H1 (cell line): ENCODE measurements around the gene CNTF. TPM values are rescaled to one million over a fixed set of nuclear protein-coding genes. Genes with fewer than 3 reads are reported as not detected.

Experiments
- CTCF ChIA-PET: fragments of 300-600 bp; sonication (Branson Sonifier 250); formaldehyde crosslinking; loops from one replicate; lab custom pipeline; 2021; ENCODE audit not compliant: partially characterized antibody; lab: Charles Lee
- POLR2A ChIA-PET: fragments of 300-600 bp; sonication (Branson Sonifier 250); formaldehyde crosslinking; loops from one replicate; lab custom pipeline; 2021; ENCODE audit warnings: inconsistent platforms; ENCODE audit not compliant: partially characterized antibody; lab: Charles Lee
- DNase-seq, 2 experiments: peaks; one replicate each; pipeline versions ENCODE4 v3.0.0 to v3.0.0-alpha.2; 2010 to 2022; ENCODE audit warnings: low spot score in 2 of 2, low read depth in 1 of 2, mixed read lengths in 1 of 2
- FAIRE-seq: peaks from 2 replicates; lab custom pipeline; 2011; peaks lifted over from hg19 to GRCh38; lab: Jason Lieb, UNC
- H2AFZ ChIP-seq: 2 replicates; pipeline ENCODE4 v1.8.1; 2012; ENCODE audit warnings: low read length, inconsistent platforms
- H2AK5ac ChIP-seq: 2 replicates; pipeline ENCODE4 v1.6.1; 2013; ENCODE audit warnings: low read depth, low read length
- H2BK120ac ChIP-seq: replicated peaks from 2 replicates; pipeline ENCODE3; 2013; ENCODE audit warnings: low read depth, low read length, inconsistent platforms
- H2BK12ac ChIP-seq: 2 replicates; pipeline ENCODE4 v1.6.1; 2013; ENCODE audit warnings: low read depth, low read length
- H2BK15ac ChIP-seq: 2 replicates; pipeline ENCODE4 v1.6.1; 2013; ENCODE audit warnings: low read length
- H2BK20ac ChIP-seq: 2 replicates; pipeline ENCODE4 v1.6.1; 2013; ENCODE audit warnings: low read length
- H2BK5ac ChIP-seq: 2 replicates; pipeline ENCODE4 v1.6.1; 2013; ENCODE audit warnings: low read depth, low read length
- H3K14ac ChIP-seq: 2 replicates; pipeline ENCODE4 v1.6.1; 2013; ENCODE audit warnings: inconsistent platforms; ENCODE audit not compliant: insufficient read length
- H3K18ac ChIP-seq: 2 replicates; pipeline ENCODE4 v1.6.1; 2013; ENCODE audit warnings: low read length; ENCODE audit errors: extremely low read depth
- H3K23ac ChIP-seq: 2 replicates; pipeline ENCODE4 v1.6.1; 2013; ENCODE audit warnings: inconsistent platforms; ENCODE audit not compliant: insufficient read length
- H3K23me2 ChIP-seq: 2 replicates; pipeline ENCODE4 v1.6.1; 2013; ENCODE audit warnings: low read depth, low read length
- H3K27ac ChIP-seq: 2 replicates; pipeline ENCODE4 v1.6.1; 2011; ENCODE audit warnings: low read depth, low read length, inconsistent platforms
- H3K27me3 ChIP-seq, 4 experiments: replicated peaks in 1 of 4; 1 replicate in 1 of 4; 2 replicates in 3 of 4; pipeline versions ENCODE4 v1.6.1 to v1.8.1; 2011 to 2013; ENCODE audit warnings: low read length in 3 of 4, mild to moderate bottlenecking in 3 of 4, inconsistent platforms in 2 of 4, mixed read lengths in 2 of 4, moderate library complexity in 1 of 4; ENCODE audit not compliant: control insufficient read depth in 3 of 4, insufficient read depth in 3 of 4; ENCODE audit errors: extremely low read depth in 1 of 4
- H3K36me3 ChIP-seq, 4 experiments: 2 replicates each; pipeline versions ENCODE4 v1.6.1 to v1.8.1; 2011 to 2013; ENCODE audit warnings: mild to moderate bottlenecking in 4 of 4, low read length in 3 of 4, moderate library complexity in 2 of 4, control low read depth in 1 of 4, inconsistent platforms in 1 of 4; ENCODE audit not compliant: insufficient read depth in 4 of 4, control insufficient read depth in 2 of 4
- H3K4ac ChIP-seq: replicated peaks from 2 replicates; pipeline ENCODE3; 2013; ENCODE audit warnings: low read length, low read depth, mixed read lengths, inconsistent platforms; ENCODE audit not compliant: insufficient read length
- H3K4me1 ChIP-seq, 4 experiments: replicated peaks in 1 of 4; 1 replicate in 1 of 4; 2 replicates in 3 of 4; pipeline versions ENCODE4 v1.6.1 to v1.8.1; 2011 to 2013; ENCODE audit warnings: low read length in 3 of 4, inconsistent platforms in 2 of 4, mixed read lengths in 1 of 4; ENCODE audit not compliant: insufficient read depth in 4 of 4, control insufficient read depth in 3 of 4
- H3K4me2 ChIP-seq, 2 experiments: 2 replicates each; pipeline versions ENCODE4 v1.6.1 to v1.8.1; 2011 to 2013; ENCODE audit warnings: low read depth in 2 of 2, low read length in 2 of 2, control low read depth in 1 of 2, inconsistent platforms in 1 of 2, mild to moderate bottlenecking in 1 of 2; ENCODE audit not compliant: insufficient read depth in 1 of 2
- H3K4me3 ChIP-seq, 4 experiments: fragments of 200-600, 300-600 bp in 1 of 4; sonication (generic), shearing (Covaris generic), sonication (Bioruptor Twin) in 1 of 4; 2 replicates each; pipeline versions ENCODE4 v1.5.1 to v1.8.1; 2011 to 2016; ENCODE audit warnings: low read length in 4 of 4, low read depth in 3 of 4, control low read depth in 2 of 4, inconsistent platforms in 2 of 4, mild to moderate bottlenecking in 2 of 4, mixed read lengths in 1 of 4, moderate library complexity in 1 of 4; ENCODE audit not compliant: insufficient read depth in 2 of 4; ENCODE audit errors: extremely low read depth in 1 of 4
- H3K56ac ChIP-seq: replicated peaks from 2 replicates; pipeline ENCODE3; 2013; ENCODE audit warnings: low read depth, mild to moderate bottlenecking, mixed read lengths, low read length, inconsistent platforms; ENCODE audit not compliant: insufficient read length
- H3K79me1 ChIP-seq: 2 replicates; pipeline ENCODE4 v1.6.1; 2013; ENCODE audit warnings: low read depth, low read length, control low read depth
- H3K79me2 ChIP-seq, 2 experiments: 2 replicates each; pipeline versions ENCODE4 v1.6.1 to v1.8.1; 2012 to 2013; ENCODE audit warnings: low read length in 2 of 2, mild to moderate bottlenecking in 2 of 2, inconsistent platforms in 1 of 2; ENCODE audit not compliant: insufficient read depth in 2 of 2, control insufficient read depth in 1 of 2
- H3K9ac ChIP-seq, 4 experiments: replicated peaks in 1 of 4; 1 replicate in 1 of 4; 2 replicates in 3 of 4; pipeline versions ENCODE4 v1.6.1 to v1.8.1; 2011 to 2013; ENCODE audit warnings: low read depth in 3 of 4, low read length in 3 of 4, control low read depth in 2 of 4, mild to moderate bottlenecking in 2 of 4, moderate library complexity in 2 of 4, inconsistent platforms in 1 of 4; ENCODE audit errors: extremely low read depth in 1 of 4
- H3K9me3 ChIP-seq, 2 experiments: 2 replicates each; pipeline versions ENCODE4 v1.6.1 to v1.8.1; 2012 to 2013; ENCODE audit warnings: mild to moderate bottlenecking in 2 of 2, moderate library complexity in 2 of 2, control low read depth in 1 of 2, inconsistent platforms in 1 of 2, low read depth in 1 of 2, low read length in 1 of 2, mixed read lengths in 1 of 2; ENCODE audit not compliant: insufficient read depth in 2 of 2
- H4K20me1 ChIP-seq, 2 experiments: replicated peaks in 1 of 2; 2 replicates each; pipeline versions ENCODE3 to v1.8.1; 2011 to 2013; ENCODE audit warnings: inconsistent platforms in 2 of 2, low read length in 2 of 2, mild to moderate bottlenecking in 1 of 2; ENCODE audit not compliant: insufficient read depth in 2 of 2, control insufficient read depth in 1 of 2
- H4K5ac ChIP-seq: 2 replicates; pipeline ENCODE4 v1.6.1; 2013; ENCODE audit warnings: low read length, low read depth, mixed read lengths, inconsistent platforms; ENCODE audit not compliant: insufficient read length
- H4K8ac ChIP-seq: 2 replicates; pipeline ENCODE4 v1.8.0; 2013; ENCODE audit warnings: mild to moderate bottlenecking, moderate library complexity, low read length, inconsistent platforms; ENCODE audit not compliant: insufficient read depth; ENCODE audit errors: extremely low read depth
- H4K91ac ChIP-seq: replicated peaks from 2 replicates; pipeline ENCODE3; 2013; ENCODE audit warnings: low read length, mixed read lengths, inconsistent platforms; ENCODE audit not compliant: insufficient read length
- CTBP2 ChIP-seq: IDR thresholded peaks from 2 replicates; pipeline ENCODE4 v1.7.0; 2011; ENCODE audit warnings: borderline replicate concordance, mild to moderate bottlenecking, moderate library complexity, mixed read lengths, low read length; ENCODE audit not compliant: insufficient read depth, insufficient read length
- HDAC2 ChIP-seq, 2 experiments: fragments of 300-600 bp in 1 of 2; sonication (generic) in 1 of 2; IDR thresholded peaks; 2 replicates each; pipeline ENCODE4 v1.6.1; 2011 to 2012; ENCODE audit warnings: low read depth in 2 of 2, low read length in 2 of 2, mild to moderate bottlenecking in 2 of 2, moderate library complexity in 2 of 2, borderline replicate concordance in 1 of 2, inconsistent platforms in 1 of 2
- TCF12 ChIP-seq: IDR thresholded peaks from 2 replicates; pipeline ENCODE4 v1.6.1; 2011; ENCODE audit warnings: low read depth, mild to moderate bottlenecking, low read length
- ZNF274 ChIP-seq: IDR thresholded peaks from 2 replicates; pipeline ENCODE4 v1.7.0; 2012; ENCODE audit warnings: low read length, borderline replicate concordance; ENCODE audit errors: extremely low read depth
- WGBS, 2 experiments: shearing (Covaris generic) in 1 of 2; methylation state at CpG; one replicate each; pipeline versions ENCODE4 v1.1.6 to v1.1.7; 2013 to 2015; ENCODE audit warnings: low lambda C conversion rate in 2 of 2, mixed read lengths in 2 of 2, inconsistent platforms in 1 of 2, low coverage in 1 of 2, missing lambda C conversion rate in 1 of 2; ENCODE audit not compliant: insufficient replicate concordance in 2 of 2, insufficient coverage in 1 of 2, insufficient read length in 1 of 2; ENCODE audit errors: extremely low coverage in 1 of 2, missing lambda C conversion rate in 1 of 2; 5-methylcytosine and 5-hydroxymethylcytosine counted together
- polyA plus RNA-seq, 7 experiments: library from polyadenylated mRNA; depleted of rRNA in 3 of 7; stranded (reverse) in 5 of 7; unstranded in 2 of 7; fragments of >200 nt in 5 of 7; fragments of 200-250 nt in 2 of 7; gene quantifications; 1 replicate in 5 of 7; 2 replicates in 1 of 7; 4 replicates in 1 of 7; pipeline versions ENCODE4 v1.2.1 to v1.2.3, GENCODE V29; 2011 to 2013; ENCODE audit warnings: missing spikeins in 2 of 7, mixed read lengths in 2 of 7
- total RNA-seq: library from RNA; stranded (reverse); fragmentation: NEBNext Ultra II Directional; extraction: Animal tissue kit (Norgen Biotek cat#: 25700); gene quantifications from 2 replicates; pipeline ENCODE4 v1.2.1, GENCODE V29; 2021

The CNTF gene
- total and polyA plus RNA-seq, 2 of the 8 experiments (the other 6 are each of a cell fraction or from before 2014, with no cell fraction given), result 0.41 to 1.5 TPM

- FAIRE-seq, result no peak
- H3K27me3 ChIP-seq, result no peaks in the 10 kb centered on the region; a peak in 1 of 7 replicates
- TF ChIP-seq CTBP2 (no peak), ZNF274 (no peak), HDAC2 (IDR thresholded peaks at IDR 0.05; ENCODE audit: borderline replicate concordance in 1 of 2, low read depth in 2 of 2, low read length in 2 of 2) (no peak), TCF12 (no peak)
- TF ChIP-seq, all 59 proteins: peak for 0
- no peaks in the 10 kb centered on the region for H3K4me1 ChIP-seq
- H3K4me3 ChIP-seq, result no peak overlapping the region
- H2AK5ac ChIP-seq, result no peak overlapping the region
- no peak overlapping the region for H3K14ac ChIP-seq
- H3K79me1 ChIP-seq, result no peaks in the 10 kb centered on the region
- no peak overlapping the region for H3K4ac ChIP-seq
- H4K91ac ChIP-seq, result no peak overlapping the region
- H2BK5ac ChIP-seq, result no peak overlapping the region
- no peak overlapping the region for H2BK120ac ChIP-seq
- H4K5ac ChIP-seq, result no peak overlapping the region
- H3K9me3 ChIP-seq, result no peaks in the 10 kb centered on the region
- no peak overlapping the region for H2BK12ac ChIP-seq
- no peak overlapping the region for H2BK15ac ChIP-seq
- DNase-seq, result no peak
- H2AFZ ChIP-seq, result no peak overlapping the region
- H3K79me2 ChIP-seq, result no peaks in the 10 kb centered on the region
- H2BK20ac ChIP-seq, result no peak overlapping the region
- no peak overlapping the region for H3K23ac ChIP-seq
- H3K18ac ChIP-seq, result no peak overlapping the region
- H3K36me3 ChIP-seq, result no peaks in the 10 kb centered on the region
- ChIA-PET POLR2A (interaction anchor here (2.3 kb wide), 1 partner anchor 10 kb away, joined by 7 read pairs; no protein-coding TSS in a partner anchor), CTCF (interaction anchor here (0.7 to 4.8 kb wide), 6 partner anchors 10 to 150 kb away, joined by 3 to 37 read pairs (median 4); no protein-coding TSS in a partner anchor)
- H4K8ac ChIP-seq, result no peak overlapping the region
- no peaks in the 10 kb centered on the region for H4K20me1 ChIP-seq
- H3K56ac ChIP-seq, result no peak overlapping the region
- WGBS, 2 experiments, result 90% methylated on average over 6 of the region's 6 CpGs; no CpG with 5 or more reads in 1 of the 2 experiments
- no peak overlapping the region for H3K27ac ChIP-seq
- H3K9ac ChIP-seq, result no peak overlapping the region
- no peak overlapping the region for H3K4me2 ChIP-seq
- H3K23me2 ChIP-seq, result no peaks in the 10 kb centered on the region
These were observed 16.6 kb downstream of the CNTF start for GRCh38 chr11:58639103-58639502.
